ENCODE measurements around the gene SYAP1. TPM values are rescaled to one million over a fixed set of nuclear protein-coding genes. Genes with fewer than 3 reads are reported as not detected.
A peak's percentile ranks its signal among the peaks of the same experiment; 100 is the strongest.

SYAP1 gene
- total and polyA plus RNA-seq, 9 of the 15 experiments (the other 6 are each of a cell fraction or from before 2014, with no cell fraction given): 5.7 to 35.3 (median 27.6) TPM

- TF ChIP-seq NR2C2 (CRISPR knock-in tag; IDR thresholded peaks at IDR 0.05) (no peak), NR2C2 (tag; IDR thresholded peaks at IDR 0.05) (no peak; the same call in 1 of the 2 replicates), BACH1 (tag; IDR thresholded peaks at IDR 0.05) (no peak), MYBL2 (IDR thresholded peaks at IDR 0.05; ENCODE audit: low read depth) (no peak), MYBL2 (CRISPR knock-in tag; IDR thresholded peaks at IDR 0.05; ENCODE audit: borderline replicate concordance) (no peak), RNF219 (CRISPR knock-in tag; IDR thresholded peaks at IDR 0.05) (no peak), ZNF311 (CRISPR knock-in tag; IDR thresholded peaks at IDR 0.05) (no peak), CREB5 (CRISPR knock-in tag; IDR thresholded peaks at IDR 0.05) (no peak), SAP30 (IDR thresholded peaks at IDR 0.05; ENCODE audit: borderline replicate concordance, insufficient read depth, low read depth, low read length, poor library complexity, severe bottlenecking) (no peak), BCLAF1 (IDR thresholded peaks at IDR 0.05; ENCODE audit: borderline replicate concordance in 1 of 2, control insufficient read depth in 1 of 2, low read depth in 2 of 2, low read length in 1 of 2) (no peak), EZH2 (IDR thresholded peaks at IDR 0.05; ENCODE audit: borderline replicate concordance, low read depth, low read length) (no peak), CHCHD3 (CRISPR knock-in tag; IDR thresholded peaks at IDR 0.05) (0 out of 2 replicates have a peak, but pooled peaks have one; percentile 24), ZNF384 (IDR thresholded peaks at IDR 0.05; ENCODE audit: low read depth, low read length) (no peak), ZNF76 (CRISPR knock-in tag; IDR thresholded peaks at IDR 0.05; ENCODE audit: borderline replicate concordance) (no peak), YBX1 (IDR thresholded peaks at IDR 0.05) (no peak), GTF3C2 (IDR thresholded peaks at IDR 0.05; ENCODE audit: borderline replicate concordance, extremely low read depth, insufficient read length) (no peak), PPARD (CRISPR knock-in tag; IDR thresholded peaks at IDR 0.05) (no peak)
Measured at GRCh38 chrX:16719334-16720084, at the start of gene SYAP1 (continued).

Measured in K562 (cell line).